RWPE2 (cell line): ENCODE results near the gene DKKL1.

Source experiments
- ATAC-seq: fragments of 200-7000 bp; cut with Tn5 transposase; 3 replicates; pipeline ENCODE4 v1.9.1; 2021; ENCODE audit warnings: low read depth
- DNase-seq: peaks from one replicate; pipeline ENCODE4 v3.0.0-alpha.2; 2020; ENCODE audit warnings: low spot score
- H3K27ac ChIP-seq: fragments of 450-650 bp; 2 replicates; pipeline ENCODE4 v1.5.1; 2017; ENCODE audit warnings: mild to moderate bottlenecking; ENCODE audit not compliant: poor library complexity, severe bottlenecking
- H3K27me3 ChIP-seq: fragments of 250-450 bp; sonication (Bioruptor Pico); 2 replicates; pipeline ENCODE4 v1.5.1; 2021; ENCODE audit warnings: mild to moderate bottlenecking, moderate library complexity; ENCODE audit not compliant: insufficient read depth, poor library complexity, severe bottlenecking
- H3K36me3 ChIP-seq: fragments of 250-450 bp; sonication (Bioruptor Pico); 2 replicates; pipeline ENCODE4 v1.5.1; 2020; ENCODE audit warnings: low read depth, mild to moderate bottlenecking, moderate library complexity
- H3K4me1 ChIP-seq: fragments of 250-450 bp; sonication (Bioruptor Pico); 2 replicates; pipeline ENCODE4 v1.5.1; 2021; ENCODE audit warnings: mild to moderate bottlenecking, moderate library complexity; ENCODE audit not compliant: insufficient read depth, poor library complexity, severe bottlenecking
- H3K4me3 ChIP-seq: fragments of 250-450 bp; sonication (Bioruptor Pico); 2 replicates; pipeline ENCODE4 v1.5.1; 2021; ENCODE audit warnings: mild to moderate bottlenecking, moderate library complexity; ENCODE audit not compliant: severe bottlenecking
- H3K9me3 ChIP-seq: fragments of 250-450 bp; sonication (Bioruptor Pico); 2 replicates; pipeline ENCODE4 v1.5.1; 2021; ENCODE audit warnings: mild to moderate bottlenecking, moderate library complexity; ENCODE audit not compliant: severe bottlenecking
- CTCF ChIP-seq: fragments of 450-650 bp; IDR thresholded peaks from one replicate; pipeline ENCODE4 v1.5.1; 2017; ENCODE audit warnings: mild to moderate bottlenecking, moderate library complexity; ENCODE audit not compliant: poor library complexity, severe bottlenecking

Gene DKKL1

GRCh38 chr19:49391581-49392399, 28.1 kb downstream of the DKKL1 start:
- no peaks in the 10 kb centered on the region for H3K4me1 ChIP-seq
- H3K27me3 ChIP-seq: no peaks in the 10 kb centered on the region
- no peaks in the 10 kb centered on the region for H3K9me3 ChIP-seq
- peak; percentile 96 for TF ChIP-seq CTCF
- no peak for DNase-seq
- no peak overlapping the region for H3K4me3 ChIP-seq
- no peak overlapping the region for H3K27ac ChIP-seq
- H3K36me3 ChIP-seq: no peaks in the 10 kb centered on the region
- peak; percentile 93 for ATAC-seq

- ATAC-seq (no peak), DNase-seq (no peak)
- no peak overlapping the region for H3K4me3 ChIP-seq
- H3K36me3 ChIP-seq: no peaks in the 10 kb centered on the region
- no peaks in the 10 kb centered on the region for H3K4me1 ChIP-seq
- TF ChIP-seq CTCF: no peak
- H3K9me3 ChIP-seq: no peaks in the 10 kb centered on the region
- no peaks in the 10 kb centered on the region for H3K27me3 ChIP-seq
- H3K27ac ChIP-seq: no peak overlapping the region
Measured at GRCh38 chr19:49393881-49394280, 30.2 kb downstream of the DKKL1 start.

GRCh38 chr19:49395581-49396407, 32.1 kb downstream of the DKKL1 start:
- no peak for TF ChIP-seq CTCF
- H3K4me3 ChIP-seq: no peak overlapping the region

GRCh38 chr19:49396738-49397505, 33.2 kb downstream of the DKKL1 start:
- no peak for TF ChIP-seq CTCF
- no peak for DNase-seq
- H3K9me3 ChIP-seq: no peaks in the 10 kb centered on the region
- no peak overlapping the region for H3K4me3 ChIP-seq
- no peak for ATAC-seq
- H3K36me3 ChIP-seq: no peaks in the 10 kb centered on the region
- H3K4me1 ChIP-seq: no peaks in the 10 kb centered on the region
- H3K27me3 ChIP-seq: no peaks in the 10 kb centered on the region
- H3K27ac ChIP-seq: no peak overlapping the region

More at GRCh38 chr19:49395581-49396407, 32.1 kb downstream of the DKKL1 start:
- no peaks in the 10 kb centered on the region for H3K4me1 ChIP-seq
- H3K27me3 ChIP-seq: no peaks in the 10 kb centered on the region
- ATAC-seq (no peak), DNase-seq (no peak)
- no peaks in the 10 kb centered on the region for H3K9me3 ChIP-seq
- no peaks in the 10 kb centered on the region for H3K36me3 ChIP-seq
- H3K27ac ChIP-seq: no peak overlapping the region
